ENCODE data around the gene WDR62. TPM values are rescaled to one million over a fixed set of nuclear protein-coding genes. Genes with fewer than 3 reads are reported as not detected.

WDR62 gene
- total RNA-seq, 4 donors from 2014 or later = 0.78 to 1.8 (median 0.84) TPM

DNA sequence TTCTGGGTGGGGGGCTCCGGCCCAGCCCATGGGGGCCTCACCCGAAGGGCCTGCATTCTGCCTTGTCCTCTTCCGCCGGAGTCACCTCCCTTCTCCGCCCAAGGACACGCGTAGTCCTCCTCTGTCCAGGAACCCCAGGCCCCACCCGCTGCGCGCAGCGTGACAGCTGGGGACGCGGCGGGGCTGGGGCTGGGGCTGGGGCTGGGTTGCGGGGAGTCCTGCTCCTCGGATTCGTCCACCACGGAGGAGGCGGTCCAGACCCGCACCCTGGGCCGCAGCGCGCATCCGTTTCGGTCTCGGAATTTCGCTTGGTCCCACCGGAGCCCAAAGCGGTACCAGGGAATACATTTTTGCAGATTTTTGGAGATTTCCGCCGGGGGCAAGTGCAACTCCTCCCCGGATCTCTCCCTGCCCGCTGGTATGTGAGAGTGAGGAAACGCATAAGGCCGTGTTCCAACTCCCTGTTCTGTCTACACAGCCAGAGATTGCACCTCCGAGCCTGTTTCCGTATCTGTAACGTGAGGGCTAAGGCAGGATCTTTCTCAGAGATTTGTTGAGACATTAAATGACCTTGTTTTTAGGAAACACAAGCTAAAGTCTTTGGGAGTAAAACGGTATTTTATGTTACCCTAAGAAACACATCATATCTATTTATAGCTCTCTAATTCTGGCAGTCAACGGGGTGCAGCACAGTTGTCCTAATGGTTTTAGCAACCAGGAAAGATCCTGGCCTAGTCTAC is 97.8 kb downstream of the WDR62 start, which contains the start of gene COX7A1:
Gene COX7A1 (minus strand): TSS at position 96 of the 740 bp plus-strand sequence. CDS start 40 bp downstream, at position 56.
- H3K9me3 ChIP-seq = no peaks in the 10 kb centered on the region
- TF ChIP-seq, protein P1, sequence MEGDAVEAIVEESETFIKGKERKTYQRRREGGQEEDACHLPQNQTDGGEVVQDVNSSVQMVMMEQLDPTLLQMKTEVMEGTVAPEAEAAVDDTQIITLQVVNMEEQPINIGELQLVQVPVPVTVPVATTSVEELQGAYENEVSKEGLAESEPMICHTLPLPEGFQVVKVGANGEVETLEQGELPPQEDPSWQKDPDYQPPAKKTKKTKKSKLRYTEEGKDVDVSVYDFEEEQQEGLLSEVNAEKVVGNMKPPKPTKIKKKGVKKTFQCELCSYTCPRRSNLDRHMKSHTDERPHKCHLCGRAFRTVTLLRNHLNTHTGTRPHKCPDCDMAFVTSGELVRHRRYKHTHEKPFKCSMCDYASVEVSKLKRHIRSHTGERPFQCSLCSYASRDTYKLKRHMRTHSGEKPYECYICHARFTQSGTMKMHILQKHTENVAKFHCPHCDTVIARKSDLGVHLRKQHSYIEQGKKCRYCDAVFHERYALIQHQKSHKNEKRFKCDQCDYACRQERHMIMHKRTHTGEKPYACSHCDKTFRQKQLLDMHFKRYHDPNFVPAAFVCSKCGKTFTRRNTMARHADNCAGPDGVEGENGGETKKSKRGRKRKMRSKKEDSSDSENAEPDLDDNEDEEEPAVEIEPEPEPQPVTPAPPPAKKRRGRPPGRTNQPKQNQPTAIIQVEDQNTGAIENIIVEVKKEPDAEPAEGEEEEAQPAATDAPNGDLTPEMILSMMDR (IDR thresholded peaks at IDR 0.05) = no peak
- peak in 1 of 2 donors; percentile 46 for TF ChIP-seq POLR2A (IDR thresholded peaks at IDR 0.05)
- 47 to 51% methylated on average over 24 to 28 of the region's 40 CpGs for WGBS, 2 donors
- intact Hi-C loops (cut with DNase I) = no loop called here
- peaks cover 0 to 15% of the 10 kb centered on the region in 2 donors for H3K4me1 ChIP-seq
- no peaks in the 10 kb centered on the region for H3K27me3 ChIP-seq
- peak within 1 kb of the TSS in 2 of 3 donors; percentile 57 to 59 for H3K4me3 ChIP-seq (replicated peaks in 1 of 3)
- H3K36me3 ChIP-seq = peaks cover 7 to 31% of the 10 kb centered on the region in 2 donors
- peak; percentile 65 to 68 for DNase-seq
- H3K27ac ChIP-seq = peak within 1 kb of the TSS; percentile 93 to 94 (median 94)

DNA sequence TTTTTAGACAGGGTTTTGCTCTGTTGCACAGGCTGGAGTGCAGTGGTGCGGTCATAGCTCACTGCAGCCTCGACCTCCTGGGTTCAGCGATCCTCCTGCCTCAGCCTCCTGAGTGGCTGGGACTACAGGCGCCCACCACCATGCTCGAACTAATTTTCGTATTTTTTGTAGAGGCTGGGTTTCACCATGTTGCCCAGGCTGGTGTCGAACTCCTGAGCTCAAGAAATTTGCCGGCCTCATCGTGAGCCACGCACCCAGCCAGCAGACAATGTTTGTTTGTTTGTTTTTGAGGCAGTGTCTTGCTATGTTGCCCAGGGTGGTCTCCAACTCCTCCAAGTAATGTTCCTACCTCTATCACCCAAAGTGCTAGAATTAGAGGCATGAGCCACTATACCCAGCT is 98.4 kb downstream of the WDR62 start:
- peaks cover 0 to 15% of the 10 kb centered on the region in 2 donors for H3K4me1 ChIP-seq
- no peak for TF ChIP-seq POLR2A (IDR thresholded peaks at IDR 0.05)
- TF ChIP-seq, protein P1 (IDR thresholded peaks at IDR 0.05) = no peak
- no peaks in the 10 kb centered on the region for H3K27me3 ChIP-seq
- no peak overlapping the region for H3K4me3 ChIP-seq (replicated peaks in 1 of 3)
- WGBS, 2 donors = 95 to 97% methylated on average over 10 of the region's 10 CpGs
- peak overlapping the region; percentile 93 to 94 (median 94) for H3K27ac ChIP-seq
- H3K9me3 ChIP-seq = no peaks in the 10 kb centered on the region
- no peak for DNase-seq
- intact Hi-C loops (cut with DNase I) = no loop called here
- peaks cover 7 to 25% of the 10 kb centered on the region in 2 donors for H3K36me3 ChIP-seq

Other genes with a start within 250 kb of the WDR62 start
- gene PRODH2, start 242.1 kb upstream of the WDR62 start, total RNA-seq = not detected
- gene NPHS1, start 202.4 kb upstream of the WDR62 start, total RNA-seq = not detected
- gene KIRREL2, start 198.0 kb upstream of the WDR62 start, total RNA-seq = under 1 TPM in 2 of 4 donors, not detected in 2; 0.20 to 0.33 TPM
- 1 to 10 TPM in 2 of 4 donors, under 1 TPM in 2; 0.67 to 5.3 (median 2.8) TPM for gene APLP1, start 186.3 kb upstream of the WDR62 start, total RNA-seq
- 10 to 100 TPM in 3 of 4 donors, 1 to 10 TPM in 1; 7.0 to 56.7 (median 16.9) TPM for gene NFKBID, start 154.4 kb upstream of the WDR62 start, total RNA-seq
- 1 to 10 TPM in 2 of 4 donors, not detected in 2; 1.4 to 4.4 TPM for gene HCST, start 152.4 kb upstream of the WDR62 start, total RNA-seq
- gene TYROBP, start 146.6 kb upstream of the WDR62 start, total RNA-seq = 10 to 100 TPM; 10.1 to 80.4 (median 27.5) TPM
- gene LRFN3, start 118.5 kb upstream of the WDR62 start, total RNA-seq = 10 to 100 TPM in 3 of 4 donors, 1 to 10 TPM in 1; 7.1 to 15.5 (median 11.1) TPM
- 10 to 100 TPM; 51.4 to 96.8 (median 66.7) TPM for gene SDHAF1, start 59.7 kb upstream of the WDR62 start, total RNA-seq
- 10 to 100 TPM in 3 of 4 donors, 1 to 10 TPM in 1; 9.7 to 15.4 (median 12.6) TPM for gene SYNE4, start 46.1 kb upstream of the WDR62 start, total RNA-seq
- gene ALKBH6, start 40.7 kb upstream of the WDR62 start, total RNA-seq = 10 to 100 TPM; 15.4 to 60.9 (median 32.0) TPM
- 1 to 10 TPM; 1.9 to 3.8 (median 2.9) TPM for gene CLIP3, start 22.0 kb upstream of the WDR62 start, total RNA-seq
- 10 to 100 TPM in 2 of 4 donors, 1 to 10 TPM in 2; 5.0 to 14.2 (median 10.1) TPM for gene THAP8, start 612 bp upstream of the WDR62 start, total RNA-seq
- not detected for gene OVOL3, start 56.2 kb downstream of the WDR62 start, total RNA-seq
- gene POLR2I, start 60.0 kb downstream of the WDR62 start, total RNA-seq = 100 to 1,000 TPM in 1 of 4 donors, 10 to 100 TPM in 3; 53.7 to 101 (median 76.9) TPM
- 100 to 1,000 TPM in 2 of 4 donors, 10 to 100 TPM in 2; 57.2 to 143 (median 104) TPM for gene TBCB, start 60.6 kb downstream of the WDR62 start, total RNA-seq
- 100 to 1,000 TPM; 153 to 179 (median 166) TPM for gene CAPNS1, start 85.2 kb downstream of the WDR62 start, total RNA-seq
- 10 to 100 TPM in 3 of 4 donors, 1 to 10 TPM in 1; 8.0 to 36.7 (median 21.2) TPM for gene COX7A1, start 97.5 kb downstream of the WDR62 start, total RNA-seq
- 10 to 100 TPM in 1 of 4 donors, 1 to 10 TPM in 3; 7.2 to 13.1 (median 7.4) TPM for gene ZNF565, start 159.8 kb downstream of the WDR62 start, total RNA-seq
- 100 to 1,000 TPM in 1 of 4 donors, 10 to 100 TPM in 3; 69.6 to 127 (median 79.7) TPM for gene ZNF146, start 160.2 kb downstream of the WDR62 start, total RNA-seq